Neural progenitor cell (in vitro differentiated cells): ENCODE data around the gene PLEKHA6. TPM values are rescaled to one million over a fixed set of nuclear protein-coding genes. Genes with fewer than 3 reads are reported as not detected.

Source experiments
- DNase-seq: peaks from one replicate; pipeline ENCODE4 v3.0.0-alpha.2; 2016; ENCODE audit warnings: low spot score
- H2AFZ ChIP-seq: fragments of 200-600 bp; sonication (generic); replicated peaks from 2 replicates; pipeline ENCODE4 v1.6.1; 2016; ENCODE audit warnings: antibody characterized with exemption
- H3F3A ChIP-seq: fragments of 200-600 bp; sonication (generic); 2 replicates; pipeline ENCODE4 v1.6.1; 2016; ENCODE audit warnings: antibody characterized with exemption, low read depth
- H3K27ac ChIP-seq: fragments of 200-600 bp; sonication (generic); 2 replicates; pipeline ENCODE4 v1.5.1; 2016; ENCODE audit warnings: mild to moderate bottlenecking
- H3K27me3 ChIP-seq: fragments of 200-600 bp; sonication (generic); 2 replicates; pipeline ENCODE4 v1.6.1; 2016; ENCODE audit warnings: mild to moderate bottlenecking, moderate library complexity
- H3K36me3 ChIP-seq: fragments of 200-600 bp; sonication (generic); 2 replicates; pipeline ENCODE4 v1.5.1; 2016
- H3K4me1 ChIP-seq: fragments of 200-600 bp; sonication (generic); 2 replicates; pipeline ENCODE4 v1.6.1; 2016; ENCODE audit warnings: mixed run types
- H3K4me2 ChIP-seq: fragments of 200-600 bp; sonication (generic); 2 replicates; pipeline ENCODE4 v1.6.1; 2016
- H3K4me3 ChIP-seq: fragments of 200-600 bp; sonication (generic); 2 replicates; pipeline ENCODE4 v1.5.1; 2016
- H3K79me2 ChIP-seq: fragments of 200-600 bp; sonication (generic); 2 replicates; pipeline ENCODE4 v1.6.1; 2016; ENCODE audit warnings: low read depth
- H3K9ac ChIP-seq: fragments of 200-600 bp; sonication (generic); 2 replicates; pipeline ENCODE4 v1.6.1; 2016
- H3K9me3 ChIP-seq: fragments of 200-600 bp; sonication (generic); 2 replicates; pipeline ENCODE4 v1.5.1; 2016; ENCODE audit warnings: low read depth
- H4K20me1 ChIP-seq: fragments of 200-600 bp; sonication (generic); 2 replicates; pipeline ENCODE4 v1.6.1; 2016; ENCODE audit warnings: low read depth
- H3K27ac Mint-ChIP-seq: 3 replicates; pipeline ENCODE4 v1.8.0; 2021; ENCODE audit warnings: mixed read lengths
- H3K27me3 Mint-ChIP-seq: 2 replicates; pipeline ENCODE4 v1.8.0; 2022; ENCODE audit warnings: low read depth, mild to moderate bottlenecking, inconsistent platforms, moderate library complexity, mixed read lengths; ENCODE audit not compliant: insufficient read depth
- H3K36me3 Mint-ChIP-seq: 3 replicates; pipeline ENCODE4 v1.8.0; 2021; ENCODE audit warnings: mixed read lengths
- H3K4me1 Mint-ChIP-seq: 3 replicates; pipeline ENCODE4 v1.8.0; 2021; ENCODE audit warnings: mixed read lengths
- H3K4me3 Mint-ChIP-seq: 3 replicates; pipeline ENCODE4 v1.8.0; 2021; ENCODE audit warnings: mild to moderate bottlenecking, moderate library complexity, mixed read lengths
- H3K9me3 Mint-ChIP-seq: 3 replicates; pipeline ENCODE4 v1.8.0; 2020; ENCODE audit warnings: mixed read lengths
- EZH2 ChIP-seq: fragments of 200-600 bp; sonication (generic); IDR thresholded peaks from 2 replicates; pipeline ENCODE4 v1.6.1; 2017; ENCODE audit warnings: antibody characterized with exemption, mild to moderate bottlenecking, moderate library complexity
- EZH2phosphoT487 ChIP-seq: fragments of 200-600 bp; sonication (generic); IDR thresholded peaks from 2 replicates; pipeline ENCODE4 v1.6.1; 2017; ENCODE audit warnings: antibody characterized with exemption
- total RNA-seq: library from RNA; depleted of rRNA; stranded (reverse); fragments of >200 nt; gene quantifications from 2 replicates; pipeline ENCODE4 v1.2.3, GENCODE V29; 2015; ENCODE audit warnings: low replicate concordance
- TF ChIP-seq, protein P1 (sequence below): fragments of 200-600 bp; sonication (generic); IDR thresholded peaks from 2 replicates; pipeline ENCODE4 v1.5.1; 2017; ENCODE audit warnings: antibody characterized with exemption, mild to moderate bottlenecking

The PLEKHA6 gene
- total RNA-seq, 1 donor from 2014 or later = 0.58 TPM

- no peaks in the 10 kb centered on the region for H3K36me3 Mint-ChIP-seq
- Histone ChIP-seq H2AFZ (no peak overlapping the region), H4K20me1 (peaks cover 4% of the 10 kb centered on the region), H3K9ac (no peak overlapping the region), H3F3A (no peaks in the 10 kb centered on the region), H3K4me2 (no peak overlapping the region), H3K4me1 (no peaks in the 10 kb centered on the region), H3K27ac (no peak overlapping the region), H3K79me2 (no peaks in the 10 kb centered on the region), H3K27me3 (peaks cover 8% of the 10 kb centered on the region), H3K4me3 (no peak overlapping the region), H3K9me3 (no peaks in the 10 kb centered on the region), H3K36me3 (no peaks in the 10 kb centered on the region)
- DNase-seq = no peak
- H3K9me3 Mint-ChIP-seq = no peaks in the 10 kb centered on the region
- no peak overlapping the region for H3K27ac Mint-ChIP-seq
- TF ChIP-seq EZH2 (no peak), EZH2phosphoT487 (no peak)
- TF ChIP-seq, protein P1, sequence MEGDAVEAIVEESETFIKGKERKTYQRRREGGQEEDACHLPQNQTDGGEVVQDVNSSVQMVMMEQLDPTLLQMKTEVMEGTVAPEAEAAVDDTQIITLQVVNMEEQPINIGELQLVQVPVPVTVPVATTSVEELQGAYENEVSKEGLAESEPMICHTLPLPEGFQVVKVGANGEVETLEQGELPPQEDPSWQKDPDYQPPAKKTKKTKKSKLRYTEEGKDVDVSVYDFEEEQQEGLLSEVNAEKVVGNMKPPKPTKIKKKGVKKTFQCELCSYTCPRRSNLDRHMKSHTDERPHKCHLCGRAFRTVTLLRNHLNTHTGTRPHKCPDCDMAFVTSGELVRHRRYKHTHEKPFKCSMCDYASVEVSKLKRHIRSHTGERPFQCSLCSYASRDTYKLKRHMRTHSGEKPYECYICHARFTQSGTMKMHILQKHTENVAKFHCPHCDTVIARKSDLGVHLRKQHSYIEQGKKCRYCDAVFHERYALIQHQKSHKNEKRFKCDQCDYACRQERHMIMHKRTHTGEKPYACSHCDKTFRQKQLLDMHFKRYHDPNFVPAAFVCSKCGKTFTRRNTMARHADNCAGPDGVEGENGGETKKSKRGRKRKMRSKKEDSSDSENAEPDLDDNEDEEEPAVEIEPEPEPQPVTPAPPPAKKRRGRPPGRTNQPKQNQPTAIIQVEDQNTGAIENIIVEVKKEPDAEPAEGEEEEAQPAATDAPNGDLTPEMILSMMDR = no peak
- no peak overlapping the region for H3K4me3 Mint-ChIP-seq
- H3K4me1 Mint-ChIP-seq = no peaks in the 10 kb centered on the region
- H3K27me3 Mint-ChIP-seq = peaks cover 14% of the 10 kb centered on the region
Observed at GRCh38 chr1:204204944-204205343, 154.8 kb downstream of the PLEKHA6 start.

DNA sequence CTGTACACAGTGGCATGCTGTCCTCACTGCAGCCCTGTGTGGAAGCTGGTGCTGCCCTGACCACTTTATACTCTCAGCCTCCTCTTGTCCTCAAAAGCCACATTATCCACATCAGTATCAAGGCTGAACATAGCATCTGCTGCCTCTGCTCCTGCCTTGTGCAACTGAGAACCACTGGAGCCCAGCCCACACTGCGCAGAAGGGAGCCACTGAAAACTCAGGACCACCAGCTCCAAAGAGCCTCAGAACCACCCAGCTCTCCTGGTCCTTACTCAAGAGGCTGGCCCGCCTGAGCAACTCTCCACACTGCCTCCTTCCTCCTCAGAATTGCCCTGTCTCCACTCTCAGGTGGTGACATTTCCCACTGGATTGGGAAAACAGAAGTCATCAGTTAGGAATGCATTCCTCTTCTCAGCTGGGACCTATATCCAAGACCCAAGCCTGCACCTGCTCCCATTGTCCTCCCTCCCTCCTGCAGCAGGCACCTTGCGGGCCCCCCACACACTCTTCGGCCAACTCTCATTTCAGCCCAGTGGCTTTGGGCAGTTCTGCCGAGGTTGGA is 156.4 kb downstream of the PLEKHA6 start:
- no peak overlapping the region for H3K27ac ChIP-seq
- TF ChIP-seq, protein P1 = no peak
- TF ChIP-seq EZH2 = no peak
- TF ChIP-seq EZH2phosphoT487 = no peak
- peaks cover 19% of the 10 kb centered on the region for H3K27me3 Mint-ChIP-seq

GRCh38 chr1:204202481-204202880 is 157.2 kb downstream of the PLEKHA6 start:
- H3K9me3 ChIP-seq = no peaks in the 10 kb centered on the region
- H3F3A ChIP-seq = no peaks in the 10 kb centered on the region
- Mint-ChIP-seq H3K27me3 (peaks cover 19% of the 10 kb centered on the region), H3K4me3 (no peak overlapping the region), H3K27ac (no peak overlapping the region), H3K4me1 (no peaks in the 10 kb centered on the region), H3K9me3 (no peaks in the 10 kb centered on the region), H3K36me3 (no peaks in the 10 kb centered on the region)
- H4K20me1 ChIP-seq = peaks cover 4% of the 10 kb centered on the region
- H3K4me2 ChIP-seq = no peak overlapping the region
- DNase-seq = no peak
- no peak overlapping the region for H3K4me3 ChIP-seq
- H3K4me1 ChIP-seq = no peaks in the 10 kb centered on the region
- no peak overlapping the region for H2AFZ ChIP-seq
- peaks cover 8% of the 10 kb centered on the region for H3K27me3 ChIP-seq
- no peak for TF ChIP-seq EZH2
- TF ChIP-seq EZH2phosphoT487 = no peak
- TF ChIP-seq, protein P1 = no peak
- H3K79me2 ChIP-seq = no peaks in the 10 kb centered on the region
- H3K9ac ChIP-seq = no peak overlapping the region
- no peak overlapping the region for H3K27ac ChIP-seq
- no peaks in the 10 kb centered on the region for H3K36me3 ChIP-seq

More for the DNA sequence above, 156.4 kb downstream of the PLEKHA6 start:
- Histone ChIP-seq H3K27me3 (peaks cover 8% of the 10 kb centered on the region), H3K36me3 (no peaks in the 10 kb centered on the region), H3F3A (no peaks in the 10 kb centered on the region), H3K9ac (no peak overlapping the region), H2AFZ (no peak overlapping the region), H3K4me1 (no peaks in the 10 kb centered on the region), H3K4me2 (no peak overlapping the region), H3K4me3 (no peak overlapping the region), H4K20me1 (peaks cover 4% of the 10 kb centered on the region), H3K79me2 (no peaks in the 10 kb centered on the region), H3K9me3 (no peaks in the 10 kb centered on the region)
- H3K4me1 Mint-ChIP-seq = no peaks in the 10 kb centered on the region
- H3K4me3 Mint-ChIP-seq = no peak overlapping the region
- no peak overlapping the region for H3K27ac Mint-ChIP-seq
- H3K36me3 Mint-ChIP-seq = no peaks in the 10 kb centered on the region
- DNase-seq = no peak
- no peaks in the 10 kb centered on the region for H3K9me3 Mint-ChIP-seq
